ENCODE results near the gene STYK1.
A peak's percentile ranks its signal among the peaks of the same experiment; 100 is the strongest.
"Not testable (repeated sequence)": the region's sequence is repeated elsewhere in the genome, so short reads cannot be mapped to it uniquely, and the experiment has no call there.

STYK1 gene

GRCh38 chr12:10590966-10591365 is 82.9 kb downstream of the STYK1 start:
- DNase-seq (ENCODE audit: low read depth): no peak

GRCh38 chr12:10584415-10584814 is 89.4 kb downstream of the STYK1 start:
- H3K4me3 ChIP-seq (ENCODE audit: low read depth, low read length): no peak overlapping the region
- DNase-seq (ENCODE audit: low read depth): no peak

More at GRCh38 chr12:10590966-10591365, 82.9 kb downstream of the STYK1 start:
- no peak overlapping the region for H3K4me3 ChIP-seq (ENCODE audit: low read depth, low read length)

- no peak for DNase-seq (ENCODE audit: low read depth)
Observed at GRCh38 chr12:10582704-10583103, 91.1 kb downstream of the STYK1 start.

GRCh38 chr12:10582133-10582532 is 91.7 kb downstream of the STYK1 start:
- not testable (repeated sequence) for H3K4me3 ChIP-seq (ENCODE audit: low read depth, low read length); DNase-seq (ENCODE audit: low read depth)

More at GRCh38 chr12:10582704-10583103, 91.1 kb downstream of the STYK1 start:
- no peak overlapping the region for H3K4me3 ChIP-seq (ENCODE audit: low read depth, low read length)

- no peak overlapping the region for H3K4me3 ChIP-seq (ENCODE audit: low read depth, low read length)
- no peak for DNase-seq (ENCODE audit: low read depth)
Observed at GRCh38 chr12:10574307-10574706, 99.5 kb downstream of the STYK1 start.

GRCh38 chr12:10572021-10572490 is 101.8 kb downstream of the STYK1 start:
- peak; percentile 76 for DNase-seq (ENCODE audit: low read depth)
- not testable (repeated sequence) for H3K4me3 ChIP-seq (ENCODE audit: low read depth, low read length)

GRCh38 chr12:10571141-10571540 is 102.7 kb downstream of the STYK1 start:
- H3K4me3 ChIP-seq (ENCODE audit: low read depth, low read length): no peak overlapping the region
- no peak for DNase-seq (ENCODE audit: low read depth)
